C4-2B (cell line): ENCODE results near the gene ACADSB.

Experiments
- H3K27ac ChIP-seq: fragments of 450-650 bp; 2 replicates; pipeline ENCODE4 v1.5.1; 2017
- ZFX ChIP-seq: fragments of 450-650 bp; IDR thresholded peaks from 2 replicates; pipeline ENCODE4 v1.6.1; 2017
- TF ChIP-seq, protein P1 (sequence below): fragments of 450-650 bp; conservative IDR thresholded peaks from 2 replicates; pipeline ENCODE4 v1.5.1; 2017; ENCODE audit warnings: mild to moderate bottlenecking

ACADSB gene

DNA sequence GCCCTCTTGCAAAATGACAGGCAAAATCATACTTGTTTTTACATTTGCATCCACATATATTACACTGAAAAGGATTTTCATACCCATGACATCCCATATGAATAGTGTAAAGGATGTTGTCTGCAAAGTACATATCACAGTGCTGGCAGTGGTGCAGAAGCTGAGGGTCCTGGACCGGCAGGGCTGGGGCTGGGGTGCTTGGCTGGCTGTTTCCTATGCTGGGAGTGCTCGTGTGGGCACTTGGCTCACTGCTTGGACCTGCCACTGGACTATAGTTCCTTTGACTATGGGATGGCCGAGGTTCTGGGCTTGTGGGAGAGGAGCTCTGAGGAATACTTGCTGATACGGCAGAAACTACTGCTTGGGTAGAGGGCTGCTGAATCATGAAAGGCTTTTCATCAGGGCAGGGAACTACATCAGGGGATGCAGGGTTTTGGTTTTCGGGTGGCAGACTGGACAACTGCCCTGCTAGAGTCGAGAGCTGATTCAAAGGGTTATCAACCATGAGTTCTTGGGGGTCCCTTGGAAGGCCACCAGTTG, 14.9 kb upstream of the ACADSB start:
- TF ChIP-seq ZFX = no peak
- TF ChIP-seq, protein P1, sequence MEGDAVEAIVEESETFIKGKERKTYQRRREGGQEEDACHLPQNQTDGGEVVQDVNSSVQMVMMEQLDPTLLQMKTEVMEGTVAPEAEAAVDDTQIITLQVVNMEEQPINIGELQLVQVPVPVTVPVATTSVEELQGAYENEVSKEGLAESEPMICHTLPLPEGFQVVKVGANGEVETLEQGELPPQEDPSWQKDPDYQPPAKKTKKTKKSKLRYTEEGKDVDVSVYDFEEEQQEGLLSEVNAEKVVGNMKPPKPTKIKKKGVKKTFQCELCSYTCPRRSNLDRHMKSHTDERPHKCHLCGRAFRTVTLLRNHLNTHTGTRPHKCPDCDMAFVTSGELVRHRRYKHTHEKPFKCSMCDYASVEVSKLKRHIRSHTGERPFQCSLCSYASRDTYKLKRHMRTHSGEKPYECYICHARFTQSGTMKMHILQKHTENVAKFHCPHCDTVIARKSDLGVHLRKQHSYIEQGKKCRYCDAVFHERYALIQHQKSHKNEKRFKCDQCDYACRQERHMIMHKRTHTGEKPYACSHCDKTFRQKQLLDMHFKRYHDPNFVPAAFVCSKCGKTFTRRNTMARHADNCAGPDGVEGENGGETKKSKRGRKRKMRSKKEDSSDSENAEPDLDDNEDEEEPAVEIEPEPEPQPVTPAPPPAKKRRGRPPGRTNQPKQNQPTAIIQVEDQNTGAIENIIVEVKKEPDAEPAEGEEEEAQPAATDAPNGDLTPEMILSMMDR = no peak
- H3K27ac ChIP-seq = no peak overlapping the region

DNA sequence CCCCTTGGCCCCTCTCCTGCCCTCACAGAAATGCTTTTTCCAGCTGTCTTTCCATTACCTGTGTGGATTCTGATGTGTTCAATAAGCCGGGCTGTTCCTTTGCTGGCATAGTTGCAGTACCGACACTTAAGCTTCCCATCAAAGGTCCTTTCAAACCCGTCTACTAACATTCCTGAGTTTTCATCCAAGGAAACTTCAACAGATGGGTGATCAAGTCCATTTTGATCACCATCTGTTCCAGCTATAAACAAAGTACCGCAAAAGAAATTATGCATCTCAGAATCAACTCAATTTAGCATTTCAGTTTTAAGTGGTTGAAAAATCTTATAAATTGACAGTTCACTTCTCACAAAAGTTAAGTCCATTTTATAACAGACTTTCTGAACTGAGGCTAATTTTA, 12.9 kb upstream of the ACADSB start:
- TF ChIP-seq, protein P1 = no peak
- TF ChIP-seq ZFX = no peak
- no peak overlapping the region for H3K27ac ChIP-seq

DNA sequence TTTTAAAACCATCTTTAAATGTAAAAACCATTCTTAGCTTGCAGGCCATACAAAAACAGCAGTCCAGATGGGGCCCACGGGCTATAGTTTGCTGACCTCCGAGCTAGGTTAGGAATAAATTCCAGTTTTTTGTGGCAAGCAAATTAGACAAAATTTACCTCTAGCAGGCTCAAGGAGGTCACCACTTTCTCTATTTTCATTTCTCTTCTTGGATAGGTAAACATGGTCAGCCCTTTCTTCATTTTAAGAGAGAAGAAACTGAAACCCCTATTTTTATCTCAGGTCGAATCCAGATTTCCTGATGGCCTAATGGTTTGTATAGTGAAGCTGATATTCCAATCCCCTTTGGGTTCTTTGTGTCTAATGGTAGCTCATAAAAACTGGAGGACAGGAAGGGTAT, 10.9 kb upstream of the ACADSB start:
- TF ChIP-seq, protein P1 = no peak
- no peak for TF ChIP-seq ZFX

DNA sequence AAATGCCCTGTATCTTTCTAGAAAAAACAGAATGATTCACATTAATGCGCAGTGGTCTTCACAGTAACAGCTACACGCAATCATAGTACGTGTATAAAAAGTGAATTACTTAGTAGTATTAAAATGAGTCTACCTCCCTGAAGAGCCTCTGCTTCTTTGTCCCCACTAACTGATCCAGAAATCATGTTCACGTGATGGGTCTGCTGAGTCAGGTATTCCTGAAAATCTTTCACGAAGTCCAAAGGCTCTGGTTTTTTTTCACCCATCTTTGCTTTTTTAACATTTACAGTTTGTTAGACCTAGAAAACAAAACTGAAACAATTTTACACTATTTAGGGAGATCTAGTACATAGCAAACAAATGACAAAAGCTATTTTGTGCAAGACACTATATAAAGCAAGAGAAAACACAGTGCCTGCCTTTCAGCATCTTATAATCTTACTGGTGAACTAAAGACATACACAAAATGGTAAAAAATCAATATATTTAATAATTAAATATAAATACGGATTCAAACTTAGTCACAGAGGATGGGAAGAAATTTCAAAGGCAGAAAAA, 10.4 kb upstream of the ACADSB start:
- no peak overlapping the region for H3K27ac ChIP-seq
- no peak for TF ChIP-seq ZFX
- TF ChIP-seq, protein P1 = no peak

More for the DNA sequence above, 10.9 kb upstream of the ACADSB start:
- H3K27ac ChIP-seq = no peak overlapping the region

DNA sequence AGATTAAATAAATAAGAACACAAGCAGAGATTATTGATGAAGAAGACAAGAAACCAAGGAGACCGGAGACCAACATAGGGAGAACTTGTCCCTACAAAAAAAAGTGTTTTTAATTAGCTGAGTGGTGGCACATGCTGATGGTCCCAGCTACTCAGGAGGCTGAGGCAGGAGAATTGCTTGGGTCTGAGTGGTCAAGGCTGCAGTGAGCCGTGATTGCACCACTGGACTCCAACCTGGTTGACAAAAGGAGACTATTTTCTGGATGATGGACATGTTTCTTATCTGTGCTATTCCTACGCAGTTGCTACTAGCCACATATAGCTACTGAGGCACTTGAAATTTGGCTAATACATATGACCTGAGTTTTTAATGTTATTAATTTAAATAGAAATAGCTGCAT, 9.9 kb upstream of the ACADSB start:
- TF ChIP-seq, protein P1 = no peak
- no peak for TF ChIP-seq ZFX
- H3K27ac ChIP-seq = no peak overlapping the region

DNA sequence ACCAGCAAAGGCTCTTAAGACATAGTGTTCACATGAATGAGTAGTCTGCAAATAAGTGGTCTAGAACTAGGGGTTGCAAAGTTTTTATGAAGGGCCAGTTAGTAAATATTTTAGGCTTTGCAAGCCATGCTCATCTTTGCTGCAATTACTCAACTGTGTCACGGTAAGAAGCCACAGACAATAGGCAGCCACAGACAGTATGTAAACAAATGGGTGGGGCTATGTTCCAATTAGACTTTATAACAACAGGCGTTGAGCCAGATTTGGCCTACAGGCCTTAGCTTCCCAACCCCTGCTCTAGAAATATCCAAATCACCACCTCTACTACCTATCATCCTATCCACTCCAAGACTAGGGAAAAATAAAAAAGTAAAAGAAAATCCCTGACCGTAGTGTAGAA, 9.5 kb upstream of the ACADSB start:
- TF ChIP-seq ZFX = no peak
- TF ChIP-seq, protein P1 = no peak
- H3K27ac ChIP-seq = no peak overlapping the region

DNA sequence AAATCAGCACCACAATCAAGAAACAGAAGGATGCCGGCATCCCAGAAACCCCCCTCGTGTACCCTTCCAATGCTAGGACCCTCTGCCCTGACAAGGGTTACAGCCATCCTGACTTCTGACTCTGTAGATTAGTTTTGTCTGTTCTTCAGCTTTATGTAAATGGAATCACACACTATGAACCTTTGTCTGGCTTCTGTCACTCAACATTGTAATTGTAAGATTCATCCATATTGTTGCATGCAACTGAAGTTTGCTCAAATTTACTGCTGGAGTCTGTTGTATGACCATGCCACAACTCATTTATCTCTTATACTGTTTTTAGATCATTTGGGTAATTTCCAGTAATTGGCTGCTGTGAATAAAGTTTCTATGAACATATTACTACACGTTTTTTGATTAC, 8.7 kb upstream of the ACADSB start:
- H3K27ac ChIP-seq = no peak overlapping the region
- no peak for TF ChIP-seq ZFX
- TF ChIP-seq, protein P1 = no peak
